ENCODE data around the gene DENND5B.

GRCh38 chr12:31412292-31412801 is 178.6 kb downstream of the DENND5B start:
- no peak for TF ChIP-seq EZH2 (IDR thresholded peaks at IDR 0.05; ENCODE audit: low read depth)
- TF ChIP-seq CTCF (conservative IDR thresholded peaks at IDR 0.05) = no peak
